Cardiac septum (tissue), 1 donor: ENCODE measurements around the gene GLIS1. TPM values are rescaled to one million over a fixed set of nuclear protein-coding genes. Genes with fewer than 3 reads are reported as not detected.

Experiments used
- DNase-seq: peaks from one replicate; pipeline ENCODE4 v3.0.0-alpha.2; 2020; ENCODE audit warnings: low spot score
- intact Hi-C: fragments of 100-400 bp; cut with DNase I; formaldehyde crosslinking; loops from one replicate; pipeline ENCODE4 v1.14.0; 2022
- total RNA-seq: library from RNA; stranded (reverse); fragmentation: NEBNext Ultra II Directional; extraction: Animal tissue kit (Norgen Biotek cat#: 25700); gene quantifications from one replicate; pipeline ENCODE4 v1.2.1, GENCODE V29; 2021
- donor health status: DM: no; HTN: no; CAD: no.

Gene GLIS1
- total RNA-seq, 1 donor from 2014 or later = 0.30 TPM

DNA sequence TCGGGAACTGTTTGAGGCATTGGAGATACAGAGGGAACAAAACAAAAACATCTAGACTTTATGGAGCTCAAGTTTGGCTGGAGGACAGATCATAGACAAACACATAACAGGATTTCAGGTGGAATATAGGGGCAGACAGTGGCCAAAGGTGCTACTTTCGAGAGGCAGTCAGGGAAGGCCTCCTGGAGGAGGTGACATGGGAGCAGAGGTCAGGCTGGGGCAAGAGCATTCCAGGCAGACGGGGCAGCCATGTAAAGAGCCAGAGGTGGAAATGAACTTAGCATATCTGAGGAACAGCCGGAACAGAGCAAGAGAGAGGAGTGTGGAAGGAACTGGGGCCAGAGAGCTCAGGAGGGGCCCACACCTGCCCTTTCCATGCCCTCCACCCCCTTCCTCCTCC, 157.5 kb downstream of the GLIS1 start:
- intact Hi-C loops = no loop called here
- peak; percentile 47 for DNase-seq

DNA sequence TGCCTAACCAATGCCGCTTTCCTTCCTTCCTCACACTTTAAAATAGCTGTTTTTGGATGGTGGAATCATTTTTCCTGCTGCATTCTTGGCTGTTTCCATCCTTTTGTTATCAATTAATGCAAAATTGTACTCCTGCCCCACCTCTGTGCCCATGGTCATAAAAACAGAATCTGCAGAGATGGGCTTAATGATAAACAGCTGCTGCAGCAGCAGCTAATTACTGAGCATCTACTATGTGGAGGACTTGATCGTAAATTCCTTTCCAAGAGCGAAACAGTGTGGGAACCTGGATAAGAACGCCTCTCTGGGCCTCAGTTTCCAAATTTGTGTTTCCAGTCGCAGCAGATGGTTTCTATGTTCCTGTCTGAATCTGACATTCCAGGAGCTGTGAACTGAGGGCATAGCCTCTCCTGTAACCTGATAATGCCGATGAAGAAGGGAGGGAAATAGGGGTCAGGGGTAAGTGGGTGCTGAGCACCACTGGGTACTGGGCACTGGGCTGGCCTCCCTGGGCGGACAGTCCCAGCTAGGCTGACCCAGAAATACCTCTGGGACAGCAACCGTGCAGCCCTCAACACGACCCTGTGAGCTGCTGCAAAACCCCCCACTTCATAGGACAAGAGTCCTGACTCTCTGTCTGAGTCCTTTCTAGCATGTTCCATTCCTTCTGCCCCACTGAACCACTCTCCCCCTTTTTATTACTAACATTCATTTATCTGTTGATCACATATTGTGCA, 158.1 kb downstream of the GLIS1 start:
- intact Hi-C loops = no loop called here
- no peak for DNase-seq

DNA sequence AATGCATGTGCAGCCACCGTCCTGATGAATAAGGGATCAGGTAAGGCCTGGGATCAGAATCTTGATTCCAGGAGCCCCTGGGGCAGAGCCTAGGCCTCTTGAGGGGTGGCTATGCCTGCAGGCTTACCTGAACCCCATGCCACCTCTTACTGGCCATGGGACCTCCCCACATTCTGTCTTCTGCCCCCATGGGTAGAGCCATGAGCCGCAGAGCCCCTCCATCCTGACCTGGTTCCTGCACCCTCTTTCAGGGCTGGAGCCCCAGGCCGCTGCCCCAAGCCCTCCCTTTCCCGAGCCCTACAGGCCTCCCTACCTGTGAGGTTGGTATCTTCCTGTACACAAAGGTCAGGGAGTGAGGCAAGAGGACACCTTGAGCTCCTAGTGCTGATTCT, 159.0 kb downstream of the GLIS1 start:
- peak; percentile 60 for DNase-seq
- intact Hi-C loops = no loop called here

DNA sequence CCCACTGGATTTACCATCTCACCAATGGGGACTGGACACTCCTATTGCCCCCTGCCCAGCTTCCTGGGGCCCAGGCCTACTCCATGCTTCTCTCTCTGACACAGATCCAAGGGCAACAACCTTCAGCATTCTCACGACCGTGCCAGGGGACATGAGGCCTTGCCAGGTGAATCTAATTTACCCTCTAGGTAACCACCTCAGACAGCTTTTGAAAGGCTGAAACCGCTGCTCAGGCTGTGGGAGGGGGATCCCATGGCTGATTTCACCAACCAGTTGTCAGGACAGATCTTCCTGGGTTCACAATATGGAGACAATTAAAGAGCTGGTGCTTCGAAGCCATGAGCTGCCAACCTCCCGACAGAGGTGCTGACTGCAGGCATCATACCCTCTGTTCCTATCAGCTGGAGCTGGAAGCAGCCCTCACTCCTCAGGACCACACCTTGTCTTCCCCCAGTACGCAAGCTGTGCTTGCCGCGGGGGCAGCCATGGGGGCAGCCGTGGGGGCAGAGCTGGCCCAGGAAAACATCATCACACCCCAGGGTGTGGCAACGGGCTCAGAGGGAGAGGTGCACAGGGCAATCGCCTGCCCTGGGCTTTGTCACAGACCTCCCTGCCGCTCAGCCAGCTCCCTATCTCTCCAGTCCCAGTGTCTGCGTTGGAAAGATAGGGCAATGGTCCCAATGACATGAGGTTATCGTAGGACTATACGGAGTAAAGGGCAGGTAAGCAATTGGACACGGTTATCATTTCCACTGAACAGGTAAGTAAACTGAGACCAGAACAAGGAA, 159.5 kb downstream of the GLIS1 start:
- DNase-seq = peak; percentile 63
- intact Hi-C loops = no loop called here

DNA sequence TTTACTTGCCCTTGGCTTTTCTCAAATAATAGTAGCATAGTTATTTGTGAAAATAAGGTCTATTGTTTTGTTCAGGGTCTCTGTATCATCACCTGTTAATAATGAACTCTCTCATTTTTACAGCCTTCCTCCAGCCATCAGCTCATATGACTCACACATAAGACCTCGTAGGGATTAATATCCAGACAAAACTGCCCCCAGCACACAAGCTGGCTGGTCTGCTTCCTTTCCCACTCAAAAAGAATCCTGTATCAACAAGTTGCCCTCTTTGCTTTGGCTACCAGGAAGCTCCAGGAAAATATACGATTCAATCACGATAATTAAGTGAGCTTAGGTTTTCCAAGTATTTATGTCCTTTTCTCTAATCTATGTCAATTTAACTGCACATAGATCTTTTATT, 160.6 kb downstream of the GLIS1 start:
- intact Hi-C loops = no loop called here
- peak; percentile 9 for DNase-seq

DNA sequence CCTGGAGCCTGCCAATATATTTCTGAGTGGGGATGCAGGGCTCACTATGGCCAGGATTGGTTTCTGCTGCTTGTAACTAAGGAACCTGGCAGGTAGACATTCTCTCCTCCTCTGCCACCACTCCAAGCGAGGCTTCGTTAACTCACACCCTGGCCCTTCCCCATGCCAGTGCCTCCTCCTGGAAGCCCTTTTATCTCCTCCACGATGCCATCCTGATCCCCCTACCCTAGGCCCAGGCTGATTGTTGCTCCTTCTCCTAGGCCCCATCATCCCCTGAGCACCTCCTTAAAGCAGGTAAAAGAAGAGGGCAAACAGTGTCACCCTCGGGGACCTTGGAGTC, 161.2 kb downstream of the GLIS1 start:
- intact Hi-C loops = no loop called here
- no peak for DNase-seq

DNA sequence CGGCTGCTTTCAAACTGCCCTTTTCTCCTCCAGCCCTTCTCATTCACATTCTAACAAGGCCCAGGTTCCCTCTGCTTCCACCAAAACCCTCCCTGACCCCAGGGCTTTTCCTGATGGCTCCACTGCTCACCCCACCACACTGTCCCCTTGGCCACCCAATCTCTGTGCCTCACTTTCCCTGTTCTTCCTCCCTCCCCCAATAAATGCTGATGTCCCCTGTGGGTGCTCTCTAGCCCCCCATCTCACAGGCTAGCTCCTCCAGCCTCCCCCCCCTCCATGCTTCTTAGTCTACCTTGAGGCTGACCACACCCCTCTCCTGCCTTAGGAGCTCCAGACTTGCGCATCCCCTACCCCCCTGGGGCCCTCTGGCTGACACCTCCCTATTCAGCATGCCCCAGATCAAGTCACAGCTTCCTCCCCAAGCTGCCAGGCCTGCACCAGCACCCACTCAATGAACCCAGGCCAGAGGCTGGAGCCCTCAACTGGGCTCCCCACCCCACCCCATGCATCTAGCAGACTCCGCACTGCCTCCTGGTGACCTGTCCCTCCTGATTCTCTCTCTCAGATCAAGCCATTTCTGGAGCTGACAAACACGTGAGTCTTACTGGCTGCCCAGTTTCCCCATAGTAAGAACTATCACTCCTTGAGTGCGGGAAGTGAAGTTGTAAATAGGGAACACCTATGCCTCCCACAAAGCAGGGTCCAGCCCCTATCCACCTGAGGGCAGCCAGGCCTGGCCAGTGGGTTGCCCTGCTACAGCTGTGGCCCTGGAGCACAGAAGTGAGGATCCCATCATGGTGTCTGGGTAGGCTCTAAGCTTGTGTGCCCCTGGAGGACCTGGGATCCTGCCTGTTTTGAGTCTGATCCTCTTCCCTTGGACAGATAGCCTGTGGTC, 161.9 kb downstream of the GLIS1 start:
- intact Hi-C loops = no loop called here
- DNase-seq = peak; percentile 75

DNA sequence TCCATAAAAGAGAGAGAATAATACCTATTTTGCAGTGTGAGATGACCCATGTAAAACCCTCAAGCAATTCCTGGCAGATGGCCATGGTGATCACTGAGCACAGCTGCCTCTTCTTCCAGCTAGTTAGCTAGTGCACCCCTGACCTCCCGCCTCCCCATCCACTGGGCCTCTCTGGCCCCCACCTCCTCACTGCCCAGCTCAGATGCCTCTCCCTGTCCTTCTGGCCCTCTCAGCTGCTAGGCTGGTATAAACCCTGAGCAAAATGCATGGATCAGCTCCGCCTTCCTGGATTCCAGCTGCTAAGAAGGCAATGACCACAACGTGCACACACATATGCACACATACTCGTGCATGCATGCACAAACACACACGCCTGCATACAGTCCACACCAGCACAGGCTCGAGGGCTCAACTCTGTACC, 162.6 kb downstream of the GLIS1 start:
- intact Hi-C loops = no loop called here
- DNase-seq = peak; percentile 49

DNA sequence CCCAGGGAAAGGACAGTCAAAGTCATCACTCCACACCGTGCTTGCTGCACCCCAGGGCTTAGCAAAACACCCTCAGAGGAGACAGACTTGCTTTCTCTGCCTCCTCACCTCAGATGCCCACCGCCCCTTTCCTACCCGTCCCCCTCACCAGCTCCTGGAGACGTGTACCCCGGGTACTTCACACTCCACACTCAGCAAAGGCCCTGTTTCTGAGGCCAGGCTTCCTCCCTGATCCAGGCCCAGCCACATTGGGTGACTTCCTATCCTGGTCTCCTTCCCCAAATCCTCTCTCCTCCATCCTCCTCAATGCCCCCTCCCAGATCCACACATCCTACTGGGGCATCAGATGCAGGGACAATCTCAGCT, 163.0 kb downstream of the GLIS1 start:
- peak; percentile 56 for DNase-seq
- intact Hi-C loops = no loop called here

DNA sequence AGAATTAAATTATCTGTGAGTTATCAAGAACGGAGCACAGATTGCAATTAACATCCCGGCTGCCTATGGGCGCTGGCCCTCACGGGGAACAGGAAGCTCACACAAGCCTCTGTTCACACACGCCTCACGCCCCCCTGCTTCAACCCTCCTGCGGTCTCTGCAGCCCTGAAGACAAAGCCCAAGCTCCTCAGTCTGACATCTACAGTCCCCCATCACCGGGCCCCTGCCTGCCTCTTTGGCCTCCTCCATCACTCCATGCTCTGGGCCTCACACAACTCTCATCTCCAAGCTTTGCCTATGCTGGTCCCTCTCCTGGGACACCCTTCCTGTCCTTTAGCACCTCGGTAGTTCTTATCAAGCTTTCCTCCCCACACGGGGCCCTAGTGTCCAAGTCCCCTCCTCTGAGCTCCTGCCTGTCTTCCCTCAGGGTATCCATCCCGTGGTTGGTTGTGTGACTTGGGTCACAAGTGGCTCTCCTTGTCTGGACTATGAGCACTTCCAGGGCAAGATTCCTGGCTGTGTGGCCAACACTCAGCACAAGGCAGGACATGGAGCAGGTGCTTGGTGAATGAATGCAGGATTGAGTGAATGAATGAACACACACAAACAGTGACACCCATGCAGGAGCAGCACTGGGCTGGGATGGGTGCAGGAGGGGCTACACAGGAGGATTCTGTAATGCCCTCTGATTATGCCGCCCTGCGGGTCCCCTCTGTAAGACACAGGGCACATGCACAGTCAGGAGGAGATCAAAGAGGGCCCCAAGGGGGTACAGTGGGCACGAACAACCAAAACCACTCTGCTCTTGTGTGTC, 163.6 kb downstream of the GLIS1 start:
- intact Hi-C loops = no loop called here
- peak; percentile 71 for DNase-seq

DNA sequence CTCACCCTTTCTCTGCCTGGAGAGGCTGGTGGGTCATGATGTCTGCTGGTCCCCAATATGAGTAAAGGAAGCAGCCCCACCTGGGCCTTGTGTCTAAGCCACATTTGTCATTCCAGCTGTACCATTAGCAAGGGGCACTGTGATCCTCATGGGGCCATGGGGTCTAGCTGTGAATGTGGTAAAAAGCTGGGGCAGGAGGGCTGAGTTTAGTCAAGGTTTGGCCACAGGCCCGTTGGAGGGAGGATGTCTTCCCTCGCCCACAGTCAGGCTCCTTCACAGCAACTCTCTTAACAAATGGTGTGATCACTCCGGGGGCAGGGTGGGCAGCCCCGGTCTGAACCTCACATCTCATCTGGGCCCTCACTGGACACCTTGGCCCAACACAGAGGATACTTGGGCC, 164.3 kb downstream of the GLIS1 start:
- intact Hi-C loops = no loop called here

DNA sequence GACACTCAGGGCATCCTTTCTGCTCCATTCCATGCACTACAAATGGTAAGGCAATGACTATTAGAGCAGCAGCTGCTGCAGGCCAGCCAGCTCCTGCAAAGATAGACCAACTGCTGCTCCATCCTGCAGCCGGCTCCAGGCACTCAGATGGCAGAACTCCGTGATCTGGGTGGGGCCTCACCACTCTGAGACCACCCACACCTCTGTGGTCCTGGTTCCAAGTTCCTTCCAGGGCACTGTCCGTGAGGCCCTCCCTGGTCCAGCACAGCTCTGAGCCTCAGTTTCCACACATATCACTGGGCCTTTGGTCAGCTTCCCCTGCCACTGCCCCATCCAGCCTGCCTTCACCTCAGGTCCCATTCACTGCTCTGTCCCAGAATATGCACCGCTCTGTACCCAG, 165.0 kb downstream of the GLIS1 start:
- peak; percentile 72 for DNase-seq
- intact Hi-C loops = no loop called here

More for the DNA sequence above, 164.3 kb downstream of the GLIS1 start:
- peak; percentile 33 for DNase-seq

DNA sequence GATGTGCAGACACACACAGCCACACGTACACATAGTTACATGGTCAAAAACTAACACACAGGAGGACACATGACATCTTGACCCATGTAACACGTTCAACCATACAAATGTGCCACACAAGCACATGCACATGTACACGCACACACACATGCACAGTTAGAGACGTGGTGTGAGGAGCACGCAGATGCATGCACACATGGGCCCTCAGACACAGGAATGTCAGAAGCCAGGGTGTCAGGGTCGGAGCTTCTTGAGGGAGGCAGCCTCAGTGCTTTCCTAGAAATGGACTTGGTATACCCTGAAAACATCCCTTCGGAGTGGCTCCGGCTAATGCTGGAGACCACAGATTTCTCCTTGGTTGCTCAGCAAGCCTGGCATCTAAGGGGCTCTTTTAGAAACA, 165.4 kb downstream of the GLIS1 start:
- DNase-seq = no peak
- intact Hi-C loops = no loop called here

DNA sequence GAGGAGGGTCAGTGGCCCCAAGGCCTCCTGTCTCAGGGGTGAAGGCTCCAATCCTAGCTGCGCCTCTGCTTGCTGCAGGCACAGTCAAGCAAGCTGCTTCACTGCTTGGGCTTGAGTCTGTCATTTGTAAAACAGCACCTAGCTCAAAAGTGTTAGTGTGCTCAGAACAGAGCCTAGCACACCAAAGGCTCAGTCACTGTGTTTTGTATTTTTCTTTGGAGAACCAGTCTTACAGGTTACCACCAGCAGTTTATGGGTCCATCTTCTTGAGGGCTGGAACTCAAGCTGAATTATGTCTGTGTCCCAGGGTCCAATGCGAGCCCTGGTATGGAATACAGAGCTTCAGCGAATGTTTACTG, 166.2 kb downstream of the GLIS1 start:
- intact Hi-C loops = no loop called here
- no peak for DNase-seq

DNA sequence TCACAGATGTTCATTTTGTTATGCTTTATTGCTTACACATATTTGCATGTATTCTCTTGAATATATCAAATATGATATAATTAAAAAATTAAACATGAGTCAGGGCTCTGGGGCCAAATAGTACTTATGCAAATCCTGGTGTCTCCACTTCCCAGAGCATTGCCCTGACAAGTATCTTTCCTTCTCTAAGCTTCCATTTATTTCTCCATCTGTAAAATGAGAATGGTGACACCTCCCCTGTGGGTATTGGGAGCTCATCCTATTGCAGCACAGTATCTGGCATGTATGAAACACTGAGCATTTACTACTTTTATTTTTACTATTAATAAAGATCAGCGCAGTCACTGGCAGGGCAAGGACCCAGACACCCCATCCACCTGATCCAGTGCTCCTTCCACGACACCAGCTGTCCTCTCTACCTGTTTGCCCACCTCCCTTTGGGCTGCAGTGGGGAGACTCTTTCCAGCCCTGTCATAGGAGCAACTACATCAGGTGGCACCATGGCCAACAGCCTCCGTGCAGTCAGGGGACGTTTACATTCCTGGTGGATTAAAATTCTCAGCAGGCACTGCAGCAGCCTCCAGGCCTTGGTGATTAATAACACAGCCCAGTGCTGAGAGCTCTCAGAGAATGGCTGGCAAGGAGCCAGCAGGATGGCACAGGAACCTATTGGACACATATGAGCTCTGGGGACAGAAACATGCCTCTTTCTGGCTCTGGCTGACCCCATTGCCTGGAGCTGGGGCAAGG, 166.7 kb downstream of the GLIS1 start:
- intact Hi-C loops = no loop called here

DNA sequence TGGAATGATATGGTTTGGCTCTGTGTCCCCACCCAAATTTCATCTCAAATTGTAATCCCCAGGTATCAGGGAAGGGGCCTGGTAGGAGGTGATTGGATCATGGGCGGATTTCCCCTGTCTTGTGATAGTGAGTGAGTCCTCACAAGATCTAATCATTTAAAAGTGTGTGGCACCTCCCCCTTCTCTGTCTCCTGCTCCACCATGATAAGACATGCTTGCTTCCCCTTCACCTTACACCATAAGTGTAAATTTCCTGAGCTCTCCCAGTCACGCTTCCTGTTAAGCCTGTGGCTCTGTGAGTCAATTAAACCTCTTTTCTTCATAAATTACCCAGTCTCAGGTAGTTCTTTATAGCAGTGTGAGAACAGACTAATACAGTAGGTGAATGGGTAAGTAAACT, 170.4 kb downstream of the GLIS1 start:
- DNase-seq = no peak
- intact Hi-C loops = no loop called here

More for the DNA sequence above, 166.7 kb downstream of the GLIS1 start:
- peak; percentile 70 for DNase-seq

DNA sequence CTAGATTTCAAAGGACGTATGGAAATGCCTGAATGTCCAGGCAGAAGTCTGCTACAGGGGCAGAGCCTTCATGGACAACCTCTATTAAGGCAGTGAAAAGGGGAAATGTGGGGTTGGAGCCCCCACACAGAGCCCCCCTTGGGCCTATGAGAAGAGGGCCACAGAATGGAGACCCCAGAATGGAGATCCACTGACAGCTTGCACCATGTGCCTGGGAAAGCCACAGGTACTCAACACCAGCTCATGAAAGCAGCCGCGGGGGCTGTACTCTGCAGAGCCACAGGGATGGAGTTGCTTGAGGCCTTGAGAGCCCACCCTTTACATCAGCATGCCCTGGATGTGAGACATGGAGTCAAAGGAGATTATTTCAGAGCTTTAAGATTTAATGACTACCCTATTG, 171.1 kb downstream of the GLIS1 start:
- DNase-seq = peak; percentile 38
- intact Hi-C loops = no loop called here

DNA sequence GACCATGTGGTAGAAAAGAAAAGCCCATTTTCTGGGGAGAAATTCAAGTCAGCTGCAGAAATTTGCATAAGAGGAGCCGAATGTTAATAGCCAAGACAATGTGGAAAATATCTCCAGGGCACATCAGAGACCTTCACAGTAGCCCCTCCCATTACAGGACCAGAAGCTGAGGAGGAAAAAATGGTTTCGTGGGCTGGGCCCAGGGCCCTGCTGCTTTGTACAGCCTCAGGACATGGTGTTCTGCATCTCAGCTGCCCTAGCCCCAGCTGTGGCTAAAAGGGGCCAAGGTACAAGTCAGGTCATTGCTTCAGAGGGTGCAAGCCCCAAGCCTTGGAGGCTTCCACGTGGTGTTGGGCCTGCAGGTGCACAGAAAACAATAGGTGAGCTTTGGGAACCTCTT, 171.5 kb downstream of the GLIS1 start:
- intact Hi-C loops = no loop called here
- DNase-seq = peak; percentile 41

DNA sequence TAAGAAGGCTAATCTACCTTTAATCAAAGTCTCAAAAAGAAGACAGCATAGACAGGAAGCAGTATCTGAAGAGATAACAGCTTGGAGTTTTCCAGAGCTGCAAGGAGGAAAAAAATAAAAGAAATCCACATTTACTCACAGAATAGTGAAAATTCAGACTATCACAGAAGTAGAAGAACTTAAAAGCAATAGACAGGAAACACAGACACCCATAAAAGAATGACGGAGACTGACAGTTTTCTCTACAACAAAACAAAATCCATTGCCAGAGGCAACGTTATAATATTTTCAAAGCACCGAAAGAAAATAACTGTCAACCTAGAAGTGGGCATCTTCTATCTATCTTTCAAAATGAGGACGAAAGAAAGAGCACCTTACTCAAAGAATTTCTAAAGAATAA, 175.4 kb downstream of the GLIS1 start:
- no peak for DNase-seq
- intact Hi-C loops = no loop called here
